HG02938 (cell line): ENCODE data around the gene MRPL51.
"Not testable (repeated sequence)": the region's sequence is repeated elsewhere in the genome, so short reads cannot be mapped to it uniquely, and the experiment has no call there.

Experiments used
- ATAC-seq: cut with Tn5 transposase; IDR thresholded peaks from one replicate; pipeline ENCODE4 v1.9.1; 2021; ENCODE audit warnings: mild to moderate bottlenecking, moderate library complexity; ENCODE audit not compliant: unreplicated experiment

The MRPL51 gene

DNA sequence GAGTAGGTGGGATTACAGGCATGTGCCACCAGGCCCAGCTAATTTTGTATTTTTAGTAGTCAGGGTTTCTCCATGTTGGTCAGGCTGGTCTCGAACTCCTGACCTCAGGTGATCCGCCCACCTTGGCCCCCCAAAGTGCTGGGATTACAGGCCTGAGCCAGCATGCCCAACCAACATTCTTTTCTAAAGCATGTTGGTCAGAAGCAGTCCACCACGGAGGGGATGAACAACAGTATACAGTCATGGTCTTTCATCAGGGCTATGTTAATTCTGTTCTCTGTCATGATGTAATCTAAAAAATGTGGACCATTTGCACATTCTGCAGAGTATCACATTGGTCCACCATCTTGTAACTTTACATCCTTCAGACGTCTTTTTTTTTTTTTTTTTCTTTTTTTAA lies 3.6 kb downstream of the MRPL51 start:
- no peak for ATAC-seq

GRCh38 chr12:6488240-6488639 lies 4.8 kb downstream of the MRPL51 start:
- no peak for ATAC-seq

DNA sequence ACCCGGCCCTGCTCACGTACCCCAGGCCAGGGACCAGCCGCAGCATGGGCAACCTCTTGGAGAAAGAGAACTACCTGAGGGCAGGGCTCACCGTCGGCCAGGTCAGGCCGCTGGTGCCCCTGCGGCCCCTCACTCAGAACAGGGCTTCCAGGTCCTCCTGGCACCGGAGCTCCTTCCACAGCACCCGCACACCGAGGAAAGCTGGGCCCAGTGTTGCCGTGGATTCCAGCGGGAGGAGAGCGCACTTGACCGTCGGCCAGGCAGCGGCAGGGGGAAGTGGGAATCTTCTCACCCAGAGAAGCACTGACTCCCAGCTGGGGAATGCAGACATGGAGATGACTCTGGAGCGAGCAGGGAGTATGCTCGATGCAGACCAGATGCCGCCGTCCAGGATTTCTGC lies 14.6 kb downstream of the MRPL51 start:
- no peak for ATAC-seq

DNA sequence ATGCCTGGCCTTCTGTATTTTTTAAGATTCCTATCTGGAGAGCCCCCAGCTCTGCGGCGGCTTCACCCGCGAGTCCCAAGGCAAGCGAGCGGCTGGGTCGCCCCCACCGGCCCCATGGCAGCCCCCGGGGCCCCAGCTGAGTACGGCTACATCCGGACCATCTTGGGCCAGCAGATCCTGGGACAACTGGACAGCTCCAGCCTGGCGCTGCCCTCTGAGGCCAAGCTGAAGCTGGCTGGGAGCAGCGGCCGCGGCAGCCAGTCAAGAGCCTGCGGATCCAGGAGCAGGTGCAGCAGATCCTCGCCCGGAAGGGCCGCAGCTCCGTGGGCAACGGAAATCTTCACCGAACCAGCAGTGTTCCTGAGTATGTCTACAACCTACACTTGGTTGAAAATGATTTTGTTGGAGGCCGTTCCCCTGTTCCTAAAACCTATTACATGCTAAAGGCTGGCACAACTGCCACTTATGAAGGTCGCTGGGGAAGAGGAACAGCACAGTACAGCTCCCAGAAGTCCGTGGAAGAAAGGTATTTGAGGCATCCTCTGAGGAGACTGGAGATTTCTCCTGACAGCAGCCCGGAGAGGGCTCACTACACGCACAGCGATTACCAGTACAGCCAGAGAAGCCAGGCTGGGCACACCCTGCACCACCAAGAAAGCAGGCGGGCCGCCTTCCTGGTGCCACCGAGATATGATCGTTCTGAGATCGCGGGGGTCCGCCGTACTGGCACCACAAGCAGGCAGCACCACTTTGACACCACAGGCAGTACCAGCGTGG lies 15.3 kb downstream of the MRPL51 start:
- not testable (repeated sequence) for ATAC-seq

GRCh38 chr12:6476489-6476888 lies 16.6 kb downstream of the MRPL51 start:
- ATAC-seq, result no peak

DNA sequence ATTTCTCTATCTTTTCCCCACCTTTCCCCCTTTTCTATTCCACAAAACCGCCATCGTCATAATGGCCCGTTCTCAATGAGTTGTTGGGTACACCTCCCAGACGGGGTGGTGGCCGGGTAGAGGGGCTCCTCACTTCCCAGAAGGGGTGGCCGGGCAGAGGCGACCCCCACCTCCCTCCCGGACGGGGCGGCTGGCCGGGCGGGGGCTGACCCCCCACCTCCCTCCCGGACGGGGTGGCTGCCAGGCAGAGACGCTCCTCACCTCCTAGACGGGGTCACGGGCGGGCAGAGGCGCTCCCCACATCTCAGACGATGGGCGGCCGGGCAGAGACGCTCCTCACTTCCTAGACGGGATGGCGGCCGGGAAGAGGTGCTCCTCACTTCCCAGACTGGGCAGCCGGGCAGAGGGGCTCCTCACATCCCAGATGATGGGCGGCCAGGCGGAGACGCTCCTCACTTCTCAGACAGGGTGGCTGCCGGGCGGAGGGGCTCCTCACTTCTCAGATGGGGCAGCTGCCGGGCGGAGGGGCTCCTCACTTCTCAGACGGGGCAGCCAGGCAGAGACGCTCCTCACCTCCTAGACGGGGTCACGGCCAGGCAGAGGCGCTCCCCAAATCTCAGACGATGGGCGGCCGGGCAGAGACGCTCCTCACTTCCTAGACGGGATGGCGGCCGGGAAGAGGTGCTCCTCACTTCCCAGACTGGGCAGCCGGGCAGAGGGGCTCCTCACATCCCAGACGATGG lies 17.7 kb downstream of the MRPL51 start:
- ATAC-seq, result not testable (repeated sequence)

DNA sequence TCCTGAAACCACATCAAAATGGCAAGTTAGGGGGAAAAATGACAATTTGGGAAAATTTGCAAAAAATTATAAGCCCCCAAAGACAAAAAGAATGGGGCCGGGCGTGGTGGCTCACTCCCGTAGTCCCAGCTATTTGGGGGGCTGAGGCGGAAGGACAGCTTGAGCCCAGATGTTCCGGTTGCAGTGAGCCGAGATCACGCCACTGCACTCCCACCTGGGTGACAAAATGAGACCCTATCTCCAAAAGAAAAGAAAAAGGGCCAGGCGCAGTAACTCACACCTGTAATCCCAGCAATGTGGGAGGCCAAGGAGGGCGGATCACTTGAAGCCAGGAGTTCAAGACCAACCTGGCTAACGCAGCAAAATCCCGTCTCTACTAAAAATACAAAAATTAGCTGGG lies 20.6 kb downstream of the MRPL51 start:
- no peak for ATAC-seq

- no peak for ATAC-seq
Measured at GRCh38 chr12:6471989-6472360, 21.1 kb downstream of the MRPL51 start.

DNA sequence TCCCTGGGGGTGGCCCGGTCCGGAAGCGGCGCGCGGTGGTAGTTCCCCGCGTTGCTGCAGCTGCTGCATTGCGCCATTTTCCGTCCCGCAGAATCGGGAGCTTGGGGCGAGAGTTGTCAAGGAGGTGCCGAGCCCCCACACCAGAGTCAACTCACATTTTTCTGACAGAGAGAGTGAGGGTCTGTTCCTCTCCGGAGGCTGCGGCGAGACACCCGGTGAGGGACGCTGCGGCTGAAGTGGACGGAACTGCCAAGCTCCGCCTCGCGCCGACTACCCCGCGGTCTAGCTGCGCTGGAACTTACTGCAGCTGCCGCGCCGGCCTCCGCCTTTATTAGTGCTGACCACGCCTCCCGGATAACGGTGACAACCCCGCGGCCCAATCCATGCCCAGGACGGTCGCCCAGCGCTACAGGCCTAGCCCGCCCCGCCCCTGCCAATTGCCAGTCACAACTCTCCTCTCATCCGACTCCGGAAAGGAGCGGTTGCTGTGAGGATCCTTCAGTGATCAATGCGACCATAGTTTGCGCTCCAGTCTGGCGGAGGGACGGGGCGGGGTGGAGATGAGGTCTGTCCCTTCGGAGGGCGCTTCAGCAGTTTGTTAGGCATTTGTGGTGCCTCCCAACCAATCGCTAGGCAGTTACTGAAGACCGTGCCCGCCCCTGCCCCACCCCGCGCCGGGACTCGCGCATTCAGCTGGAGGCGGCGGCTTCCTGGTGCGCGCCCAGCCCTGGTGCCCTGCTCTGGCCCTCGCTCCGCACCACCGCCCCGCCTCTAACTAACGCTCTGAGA lies 22.5 kb downstream of the MRPL51 start, which contains the start of gene VAMP1:
VAMP1 (minus strand) TSS at position 303 of the 789 bp plus-strand sequence; CDS start at position 157, 146 bp downstream.
- peak; percentile 86 for ATAC-seq

DNA sequence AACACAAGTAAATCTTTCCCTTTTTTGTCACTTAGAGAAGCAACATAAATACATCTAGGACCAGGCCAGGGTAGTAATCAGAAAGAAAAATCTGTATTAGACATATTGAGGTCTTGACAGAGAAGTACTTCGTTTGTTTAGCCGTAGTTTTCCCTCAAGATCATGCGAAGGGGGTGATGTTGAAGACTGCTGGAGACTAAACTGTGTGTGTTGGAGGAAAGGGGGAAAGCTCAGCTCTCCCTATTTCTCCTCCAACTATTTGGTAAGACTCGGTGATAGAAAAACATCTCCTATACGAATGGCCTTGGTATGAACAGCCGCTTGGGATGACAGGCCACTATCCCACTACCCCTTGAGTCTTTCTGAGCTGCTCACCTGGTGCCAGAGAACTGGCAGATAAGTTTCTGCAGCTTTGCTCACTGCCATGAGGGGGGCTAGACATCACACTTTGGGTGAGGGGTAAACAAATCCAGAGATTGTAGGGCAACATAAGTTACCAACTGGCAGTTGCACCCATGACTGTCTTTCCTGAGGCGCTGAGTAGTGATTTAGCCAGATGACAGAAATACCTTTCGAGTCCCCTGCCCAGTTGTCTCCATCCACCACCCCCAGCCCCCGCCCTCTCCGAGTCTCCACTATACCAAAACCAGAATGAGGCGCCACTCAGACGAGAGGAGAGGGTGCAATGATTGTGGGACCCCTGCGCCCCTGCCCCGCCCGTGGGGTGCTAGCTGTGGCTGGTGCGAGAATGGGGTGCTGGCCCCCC lies 23.3 kb downstream of the MRPL51 start:
- ATAC-seq, result no peak

- no peak for ATAC-seq
Measured at GRCh38 chr12:6469092-6469491, 24.0 kb downstream of the MRPL51 start.

- no peak for ATAC-seq
Measured at GRCh38 chr12:6468283-6468575, 24.8 kb downstream of the MRPL51 start.

- not testable (repeated sequence) for ATAC-seq
Measured at GRCh38 chr12:6467571-6468282, 25.3 kb downstream of the MRPL51 start.

- ATAC-seq, result not testable (repeated sequence)
Measured at GRCh38 chr12:6466751-6467150, 26.3 kb downstream of the MRPL51 start.

DNA sequence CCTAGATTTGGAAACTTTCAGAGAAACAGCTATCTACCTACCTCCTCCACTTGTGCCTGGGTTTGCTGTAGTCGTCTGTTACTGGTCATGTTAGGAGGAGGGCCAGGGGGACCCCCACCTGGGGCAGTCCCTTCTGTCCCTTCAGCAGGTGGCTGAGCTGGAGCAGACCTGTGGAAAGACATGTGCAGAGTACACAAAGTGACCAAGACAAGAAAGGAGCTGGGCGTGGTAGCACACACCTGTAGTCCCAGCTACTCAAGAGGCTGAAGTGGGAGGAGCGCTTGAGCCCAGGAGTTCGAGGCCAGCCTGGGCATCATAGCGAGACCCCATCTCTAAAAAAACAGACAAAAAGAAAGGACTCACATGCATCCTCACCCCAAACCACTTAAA lies 26.9 kb downstream of the MRPL51 start:
- no peak for ATAC-seq

DNA sequence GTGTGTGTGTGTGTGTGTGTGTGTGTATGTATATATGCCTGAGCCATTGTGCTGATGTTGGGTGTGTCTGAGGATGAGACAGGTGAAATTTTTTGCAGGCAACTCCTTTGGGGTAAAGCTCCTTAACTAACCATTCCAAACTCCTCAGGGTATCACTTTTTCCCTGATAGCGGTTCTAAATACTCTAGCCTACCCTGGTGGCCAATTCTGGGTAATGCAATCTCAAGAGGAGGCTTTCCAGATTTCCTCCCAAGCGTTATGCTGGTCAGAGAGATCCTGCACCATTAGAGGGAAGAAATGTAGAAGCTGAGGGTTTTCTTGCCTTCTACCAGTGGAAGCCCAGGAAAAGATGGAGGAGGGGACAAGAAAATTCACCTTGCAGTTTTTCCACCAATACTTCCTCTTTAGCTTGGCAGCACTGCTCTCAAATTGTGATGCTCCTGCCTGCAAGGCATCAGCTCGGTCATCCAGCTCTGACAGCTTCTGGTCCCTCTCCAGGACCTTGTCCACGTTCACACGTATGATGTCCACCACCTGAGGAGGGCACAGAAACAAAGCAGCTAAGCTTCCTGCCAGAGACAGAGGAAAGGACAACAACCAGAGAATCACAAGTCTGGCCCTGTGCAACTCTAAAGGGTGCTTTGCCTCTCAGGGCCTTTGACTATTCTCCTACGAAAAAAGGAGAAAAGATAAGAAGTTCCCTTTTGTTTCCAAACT lies 27.4 kb downstream of the MRPL51 start:
- ATAC-seq, result no peak

GRCh38 chr12:6464531-6464930 lies 28.5 kb downstream of the MRPL51 start:
- ATAC-seq, result no peak

- no peak for ATAC-seq
Measured at GRCh38 chr12:6463858-6464257, 29.2 kb downstream of the MRPL51 start.

DNA sequence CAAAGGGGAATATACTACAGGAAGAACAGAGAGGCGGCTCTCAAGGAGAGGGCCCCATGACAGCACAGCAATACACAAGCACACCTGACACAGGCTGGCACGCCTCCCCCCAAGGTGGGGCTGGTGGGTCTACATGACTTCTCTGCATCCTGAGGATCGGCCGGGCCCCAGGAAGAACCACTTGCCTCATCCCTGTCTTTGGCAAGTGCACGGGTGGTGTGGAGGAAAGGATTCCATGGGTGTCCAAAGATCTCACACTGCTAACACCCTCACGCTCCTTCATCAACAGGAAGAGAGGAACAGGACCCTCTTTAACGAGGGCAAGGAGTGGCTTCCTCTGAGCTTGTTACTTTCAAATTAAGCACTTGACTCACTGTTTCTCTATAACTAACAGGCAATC lies 29.8 kb downstream of the MRPL51 start:
- no peak for ATAC-seq
